Activated naive CD8-positive, alpha-beta T cell treated with anti-CD3 and anti-CD28 coated beads, Interleukin-2, amount 10 ng/mL, durations not matched to agents 7 days and 5 days (primary cell): ENCODE data around the gene ACSL3. TPM values are rescaled to one million over a fixed set of nuclear protein-coding genes. Genes with fewer than 3 reads are reported as not detected.

Source experiments
- total RNA-seq, 2 experiments: library from RNA; stranded (reverse); gene quantifications; one replicate each; pipeline ENCODE4 v1.2.3, GENCODE V29; 2021

ACSL3 gene
- total RNA-seq, 2 experiments from 2014 or later = 47.7 to 50.9 TPM

Other genes starting within 250 kb of the ACSL3 start
- gene FARSB, start 204.9 kb upstream of the ACSL3 start, total RNA-seq = 10 to 100 TPM; 16.6 to 17.6 TPM
- gene MOGAT1, start 189.4 kb upstream of the ACSL3 start, total RNA-seq = not detected
- not detected for gene KCNE4, start 191.2 kb downstream of the ACSL3 start, total RNA-seq